Breast epithelium (tissue), 3 donors: ENCODE data around the gene GLI3.

Experiments used
- CTCF ChIP-seq, 3 donors: fragments of 450-650 bp; IDR thresholded peaks; one replicate each; pipeline ENCODE4 v1.5.1; 2016 to 2017; ENCODE audit warnings: antibody characterized with exemption in 3 of 3, mild to moderate bottlenecking in 3 of 3, moderate library complexity in 3 of 3
- POLR2AphosphoS5 ChIP-seq, 3 donors: sonication (generic); formaldehyde crosslinking; IDR thresholded peaks; one replicate each; pipeline ENCODE4 v1.6.1; 2017; ENCODE audit warnings: antibody characterized with exemption in 3 of 3

- TF ChIP-seq POLR2AphosphoS5 (IDR thresholded peaks at IDR 0.05): no peak
- TF ChIP-seq CTCF (IDR thresholded peaks at IDR 0.05): no peak
Measured at GRCh38 chr7:41973202-41973730, 263.7 kb downstream of the GLI3 start.
